PC-9 (cell line): Measurements from ENCODE around the gene GABRB1. TPM values are rescaled to one million over a fixed set of nuclear protein-coding genes. Genes with fewer than 3 reads are reported as not detected.

Experiments used
- BruUV-seq: library from RNA; stranded (reverse); fragments of 400-500 nt; replicated peaks from 2 replicates; lab custom pipeline; 2021; lab: Mats Ljungman, UMichigan
- CTCF ChIA-PET: fragments of 300-600 bp; sonication (Branson Sonifier 250); formaldehyde crosslinking; loops from one replicate; lab custom pipeline; 2022; ENCODE audit warnings: antibody characterized with exemption; lab: Charles Lee
- POLR2A ChIA-PET: fragments of 300-600 bp; sonication (Branson Sonifier 250); formaldehyde crosslinking; loops from one replicate; lab custom pipeline; 2022; ENCODE audit warnings: antibody characterized with exemption; ENCODE audit not compliant: unreplicated experiment; lab: Charles Lee
- DNase-seq, 2 experiments: peaks; one replicate each; pipeline versions ENCODE4 v3.0.0 to v3.0.0-alpha.2; 2015 to 2022; ENCODE audit warnings: mixed read lengths in 1 of 2
- H2AFZ ChIP-seq: fragments of 200-600 bp; sonication (generic); 2 replicates; pipeline ENCODE4 v1.8.1; 2017; ENCODE audit warnings: antibody characterized with exemption
- H3F3A ChIP-seq: fragments of 200-600 bp; sonication (generic); 2 replicates; pipeline ENCODE4 v1.8.1; 2017; ENCODE audit warnings: antibody characterized with exemption, mild to moderate bottlenecking, low read depth; ENCODE audit not compliant: insufficient read depth
- H3K27ac ChIP-seq: fragments of 200-600 bp; sonication (generic); 2 replicates; pipeline ENCODE4 v1.6.1; 2016; ENCODE audit warnings: mixed run types
- H3K27me3 ChIP-seq: fragments of 200-600 bp; sonication (generic); 2 replicates; pipeline ENCODE4 v1.6.1; 2016; ENCODE audit warnings: low read depth, mixed run types; ENCODE audit not compliant: insufficient read depth
- H3K36me3 ChIP-seq: fragments of 200-600 bp; sonication (generic); 2 replicates; pipeline ENCODE4 v1.6.1; 2016; ENCODE audit warnings: low read depth, mixed run types
- H3K4me1 ChIP-seq: fragments of 200-600 bp; sonication (generic); replicated peaks from 2 replicates; pipeline ENCODE4 v1.6.1; 2016; ENCODE audit warnings: mixed run types; ENCODE audit not compliant: insufficient read depth
- H3K4me2 ChIP-seq: fragments of 200-600 bp; sonication (generic); 2 replicates; pipeline ENCODE4 v1.6.1; 2017; ENCODE audit warnings: mixed run types
- H3K4me3 ChIP-seq: fragments of 200-600 bp; sonication (generic); 2 replicates; pipeline ENCODE4 v1.6.1; 2016; ENCODE audit warnings: mixed run types
- H3K79me2 ChIP-seq: fragments of 200-600 bp; sonication (generic); 2 replicates; pipeline ENCODE4 v1.6.1; 2017; ENCODE audit warnings: low read depth, mixed run types
- H3K9me2 ChIP-seq: fragments of 200-600 bp; sonication (generic); 2 replicates; pipeline ENCODE4 v1.8.1; 2017; ENCODE audit warnings: mild to moderate bottlenecking; ENCODE audit not compliant: insufficient read depth
- H3K9me3 ChIP-seq: fragments of 200-600 bp; sonication (generic); 2 replicates; pipeline ENCODE4 v1.8.1; 2016; ENCODE audit warnings: low read depth; ENCODE audit not compliant: insufficient read depth
- H4K20me1 ChIP-seq: fragments of 200-600 bp; sonication (generic); 2 replicates; pipeline ENCODE4 v1.8.1; 2017; ENCODE audit not compliant: insufficient read depth
- CTCF ChIP-seq: fragments of 200-600 bp; sonication (generic); conservative IDR thresholded peaks from 2 replicates; pipeline ENCODE4 v1.6.1; 2017; ENCODE audit warnings: mixed run types, antibody characterized with exemption, mild to moderate bottlenecking, moderate library complexity
- EZH2 ChIP-seq: fragments of 200-600 bp; sonication (generic); IDR thresholded peaks from 2 replicates; pipeline ENCODE4 v1.8.0; 2017; ENCODE audit warnings: antibody characterized with exemption, low read depth
- intact Hi-C: fragments of 100-400 bp; cut with micrococcal nuclease; formaldehyde crosslinking; loops from one replicate; pipeline ENCODE4 v1.10.0; 2022; ENCODE audit not compliant: unreplicated experiment
- total RNA-seq: library from RNA; stranded (reverse); gene quantifications from 2 replicates; pipeline ENCODE4 v1.2.3, GENCODE V29; 2021

Gene GABRB1
- total RNA-seq, 1 experiment from 2014 or later: not detected

- H4K20me1 ChIP-seq: no peaks in the 10 kb centered on the region
- TF ChIP-seq EZH2 (no peak), CTCF (no peak)
Measured at GRCh38 chr4:47010347-47010911, 20.9 kb upstream of the GABRB1 start.

GRCh38 chr4:47010912-47011446 is 20.4 kb upstream of the GABRB1 start:
- Histone ChIP-seq H3K9me3 (no peaks in the 10 kb centered on the region), H3K79me2 (no peaks in the 10 kb centered on the region), H3K4me1 (no peaks in the 10 kb centered on the region), H3K27ac (no peak overlapping the region), H3K4me3 (no peak overlapping the region), H3K9me2 (no peaks in the 10 kb centered on the region), H3K36me3 (no peaks in the 10 kb centered on the region), H3K27me3 (no peaks in the 10 kb centered on the region), H2AFZ (no peak overlapping the region), H4K20me1 (no peaks in the 10 kb centered on the region), H3F3A (no peaks in the 10 kb centered on the region), H3K4me2 (peak overlapping the region; percentile 21; the same call in 1 of the 2 replicates)
- BruUV-seq: no TSS peak
- ChIA-PET CTCF (no interaction called here), POLR2A (no interaction called here)
- TF ChIP-seq CTCF (no peak), EZH2 (no peak)
- no peak for DNase-seq
- intact Hi-C loops: no loop called here

More at GRCh38 chr4:47010347-47010911, 20.9 kb upstream of the GABRB1 start:
- CTCF ChIA-PET: no interaction called here
- Histone ChIP-seq H3K36me3 (no peaks in the 10 kb centered on the region), H3K4me3 (no peak overlapping the region), H3K79me2 (no peaks in the 10 kb centered on the region), H2AFZ (no peak overlapping the region), H3K27ac (no peak overlapping the region), H3K9me3 (no peaks in the 10 kb centered on the region), H3K27me3 (no peaks in the 10 kb centered on the region), H3K4me1 (no peaks in the 10 kb centered on the region), H3K4me2 (peak overlapping the region; percentile 21; the same call in 1 of the 2 replicates), H3F3A (no peaks in the 10 kb centered on the region), H3K9me2 (no peaks in the 10 kb centered on the region)
- intact Hi-C loops: no loop called here
- POLR2A ChIA-PET: no interaction called here
- no TSS peak for BruUV-seq
- no peak for DNase-seq

- Histone ChIP-seq H3K9me3 (no peaks in the 10 kb centered on the region), H3K79me2 (no peaks in the 10 kb centered on the region), H3K4me2 (no peak overlapping the region), H3F3A (no peaks in the 10 kb centered on the region), H3K27ac (no peak overlapping the region), H3K4me3 (no peak overlapping the region), H3K36me3 (no peaks in the 10 kb centered on the region), H3K4me1 (no peaks in the 10 kb centered on the region), H3K27me3 (no peaks in the 10 kb centered on the region), H2AFZ (no peak overlapping the region), H4K20me1 (no peaks in the 10 kb centered on the region), H3K9me2 (no peaks in the 10 kb centered on the region)
- no TSS peak for BruUV-seq
- ChIA-PET CTCF (no interaction called here), POLR2A (no interaction called here)
- no peak for DNase-seq
- intact Hi-C loops: no loop called here
- TF ChIP-seq CTCF (no peak), EZH2 (no peak)
Measured at GRCh38 chr4:47012676-47013075, 18.7 kb upstream of the GABRB1 start.
